SK-N-SH (cell line): ENCODE results near the gene PFDN5.

Experiments used
- CTCF ChIP-seq: fragments of 200-600 bp; sonication (generic); IDR thresholded peaks from 2 replicates; pipeline ENCODE4 v1.6.1; 2017; ENCODE audit warnings: antibody characterized with exemption, mild to moderate bottlenecking, moderate library complexity
- EP300 ChIP-seq, 2 experiments: IDR thresholded peaks; 2 replicates each; pipeline versions ENCODE4 v1.4.0 to v1.6.1; 2012; ENCODE audit warnings: borderline replicate concordance in 1 of 2, low read depth in 1 of 2, low read length in 1 of 2
- GABPA ChIP-seq: IDR thresholded peaks from 2 replicates; pipeline ENCODE4 v1.4.0; 2012; ENCODE audit warnings: low read depth, mild to moderate bottlenecking
- GATA2 ChIP-seq: sonication (generic); formaldehyde crosslinking; IDR thresholded peaks from 2 replicates; pipeline ENCODE4 v1.5.0; 2020; ENCODE audit warnings: mild to moderate bottlenecking, missing genetic modification reagents
- MEF2A ChIP-seq: IDR thresholded peaks from 2 replicates; pipeline ENCODE4 v1.4.0; 2012; ENCODE audit warnings: low read depth, borderline replicate concordance
- NRF1 ChIP-seq: IDR thresholded peaks from 2 replicates; pipeline ENCODE4 v1.6.1; 2012; ENCODE audit warnings: low read depth, mild to moderate bottlenecking, low read length
- POLR2AphosphoS5 ChIP-seq: IDR thresholded peaks from 2 replicates; pipeline ENCODE4 v1.6.1; 2012; ENCODE audit warnings: low read depth, low read length
- RAD21 ChIP-seq: IDR thresholded peaks from 2 replicates; pipeline ENCODE4 v1.6.1; 2012; ENCODE audit warnings: mild to moderate bottlenecking, low read length
- TAF1 ChIP-seq: IDR thresholded peaks from 2 replicates; pipeline ENCODE4 v1.6.1; 2012; ENCODE audit warnings: low read depth, mild to moderate bottlenecking, low read length, moderate library complexity, borderline replicate concordance
- YY1 ChIP-seq: IDR thresholded peaks from 2 replicates; pipeline ENCODE4 v1.4.0; 2012; ENCODE audit warnings: low read depth, mild to moderate bottlenecking
- TF ChIP-seq, protein P1 (sequence below): IDR thresholded peaks from 2 replicates; pipeline ENCODE4 v1.4.0; 2012; ENCODE audit warnings: low read depth, borderline replicate concordance
- TF ChIP-seq, protein P2 (sequence below): IDR thresholded peaks from 2 replicates; pipeline ENCODE4 v1.4.0; 2012; ENCODE audit warnings: low read depth
- TF ChIP-seq, protein P3 (sequence below): fragments of 150-350 bp; IDR thresholded peaks from 2 replicates; pipeline ENCODE4 v1.6.1; 2016; ENCODE audit warnings: mild to moderate bottlenecking, low read depth, low read length

- no peak for TF ChIP-seq CTCF
- TF ChIP-seq, protein P1, sequence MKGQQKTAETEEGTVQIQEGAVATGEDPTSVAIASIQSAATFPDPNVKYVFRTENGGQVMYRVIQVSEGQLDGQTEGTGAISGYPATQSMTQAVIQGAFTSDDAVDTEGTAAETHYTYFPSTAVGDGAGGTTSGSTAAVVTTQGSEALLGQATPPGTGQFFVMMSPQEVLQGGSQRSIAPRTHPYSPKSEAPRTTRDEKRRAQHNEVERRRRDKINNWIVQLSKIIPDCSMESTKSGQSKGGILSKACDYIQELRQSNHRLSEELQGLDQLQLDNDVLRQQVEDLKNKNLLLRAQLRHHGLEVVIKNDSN: no peak
- TF ChIP-seq MEF2A: no peak
- TF ChIP-seq GABPA: no peak
- no peak for TF ChIP-seq EP300 (IDR thresholded peaks at IDR 0.05; ENCODE audit: borderline replicate concordance in 1 of 2, low read depth in 1 of 2, low read length in 1 of 2)
- TF ChIP-seq NRF1: no peak
- no peak for TF ChIP-seq GATA2
- no peak for TF ChIP-seq YY1
- no peak for TF ChIP-seq TAF1
- TF ChIP-seq, protein P2, sequence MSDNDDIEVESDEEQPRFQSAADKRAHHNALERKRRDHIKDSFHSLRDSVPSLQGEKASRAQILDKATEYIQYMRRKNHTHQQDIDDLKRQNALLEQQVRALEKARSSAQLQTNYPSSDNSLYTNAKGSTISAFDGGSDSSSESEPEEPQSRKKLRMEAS: no peak
- TF ChIP-seq, protein P3, sequence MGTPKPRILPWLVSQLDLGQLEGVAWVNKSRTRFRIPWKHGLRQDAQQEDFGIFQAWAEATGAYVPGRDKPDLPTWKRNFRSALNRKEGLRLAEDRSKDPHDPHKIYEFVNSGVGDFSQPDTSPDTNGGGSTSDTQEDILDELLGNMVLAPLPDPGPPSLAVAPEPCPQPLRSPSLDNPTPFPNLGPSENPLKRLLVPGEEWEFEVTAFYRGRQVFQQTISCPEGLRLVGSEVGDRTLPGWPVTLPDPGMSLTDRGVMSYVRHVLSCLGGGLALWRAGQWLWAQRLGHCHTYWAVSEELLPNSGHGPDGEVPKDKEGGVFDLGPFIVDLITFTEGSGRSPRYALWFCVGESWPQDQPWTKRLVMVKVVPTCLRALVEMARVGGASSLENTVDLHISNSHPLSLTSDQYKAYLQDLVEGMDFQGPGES: no peak
- no peak for TF ChIP-seq POLR2AphosphoS5
- TF ChIP-seq RAD21: no peak
Measured at GRCh38 chr12:53255996-53256395, 39.3 kb upstream of the PFDN5 start.
